Panc1 (cell line): ENCODE results near the gene NLGN2.

Source experiments
- POLR2AphosphoS5 ChIP-seq: IDR thresholded peaks from 2 replicates; pipeline ENCODE4 v1.6.1; 2012; ENCODE audit warnings: mild to moderate bottlenecking, low read depth, low read length, moderate library complexity
- TF ChIP-seq, protein P1 (sequence below): fragments of 450-650 bp; IDR thresholded peaks from 2 replicates; pipeline ENCODE4 v1.5.1; 2017; ENCODE audit warnings: mild to moderate bottlenecking

DNA sequence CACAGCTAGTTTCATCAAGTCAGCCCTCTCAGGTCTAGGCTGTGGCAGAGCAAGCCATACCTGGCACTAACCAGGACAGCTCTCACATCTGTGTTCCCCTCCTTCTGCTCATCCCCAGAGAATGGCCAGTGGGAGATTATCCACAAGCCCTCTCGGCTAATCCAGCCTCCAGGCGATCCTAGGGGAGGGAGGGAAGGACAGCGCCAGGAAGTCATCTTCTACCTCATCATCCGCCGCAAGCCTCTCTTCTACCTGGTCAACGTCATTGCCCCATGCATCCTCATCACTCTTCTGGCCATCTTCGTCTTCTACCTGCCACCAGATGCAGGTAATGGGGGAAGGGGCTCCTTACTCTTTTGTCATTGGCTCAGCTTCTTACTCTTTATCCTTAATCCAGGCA is 40.8 kb downstream of the NLGN2 start:
- TF ChIP-seq, protein P1, sequence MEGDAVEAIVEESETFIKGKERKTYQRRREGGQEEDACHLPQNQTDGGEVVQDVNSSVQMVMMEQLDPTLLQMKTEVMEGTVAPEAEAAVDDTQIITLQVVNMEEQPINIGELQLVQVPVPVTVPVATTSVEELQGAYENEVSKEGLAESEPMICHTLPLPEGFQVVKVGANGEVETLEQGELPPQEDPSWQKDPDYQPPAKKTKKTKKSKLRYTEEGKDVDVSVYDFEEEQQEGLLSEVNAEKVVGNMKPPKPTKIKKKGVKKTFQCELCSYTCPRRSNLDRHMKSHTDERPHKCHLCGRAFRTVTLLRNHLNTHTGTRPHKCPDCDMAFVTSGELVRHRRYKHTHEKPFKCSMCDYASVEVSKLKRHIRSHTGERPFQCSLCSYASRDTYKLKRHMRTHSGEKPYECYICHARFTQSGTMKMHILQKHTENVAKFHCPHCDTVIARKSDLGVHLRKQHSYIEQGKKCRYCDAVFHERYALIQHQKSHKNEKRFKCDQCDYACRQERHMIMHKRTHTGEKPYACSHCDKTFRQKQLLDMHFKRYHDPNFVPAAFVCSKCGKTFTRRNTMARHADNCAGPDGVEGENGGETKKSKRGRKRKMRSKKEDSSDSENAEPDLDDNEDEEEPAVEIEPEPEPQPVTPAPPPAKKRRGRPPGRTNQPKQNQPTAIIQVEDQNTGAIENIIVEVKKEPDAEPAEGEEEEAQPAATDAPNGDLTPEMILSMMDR, result no peak
- TF ChIP-seq POLR2AphosphoS5, result no peak
